PC-9 (cell line): ENCODE data around the gene HS6ST3. TPM values are rescaled to one million over a fixed set of nuclear protein-coding genes. Genes with fewer than 3 reads are reported as not detected.

Experiments used
- BruUV-seq: library from RNA; stranded (reverse); fragments of 400-500 nt; replicated peaks from 2 replicates; lab custom pipeline; 2021; lab: Mats Ljungman, UMichigan
- CTCF ChIA-PET: fragments of 300-600 bp; sonication (Branson Sonifier 250); formaldehyde crosslinking; loops from one replicate; lab custom pipeline; 2022; ENCODE audit warnings: antibody characterized with exemption; lab: Charles Lee
- POLR2A ChIA-PET: fragments of 300-600 bp; sonication (Branson Sonifier 250); formaldehyde crosslinking; loops from one replicate; lab custom pipeline; 2022; ENCODE audit warnings: antibody characterized with exemption; ENCODE audit not compliant: unreplicated experiment; lab: Charles Lee
- DNase-seq, 2 experiments: peaks; one replicate each; pipeline versions ENCODE4 v3.0.0 to v3.0.0-alpha.2; 2015 to 2022; ENCODE audit warnings: mixed read lengths in 1 of 2
- H2AFZ ChIP-seq: fragments of 200-600 bp; sonication (generic); 2 replicates; pipeline ENCODE4 v1.8.1; 2017; ENCODE audit warnings: antibody characterized with exemption
- H3F3A ChIP-seq: fragments of 200-600 bp; sonication (generic); 2 replicates; pipeline ENCODE4 v1.8.1; 2017; ENCODE audit warnings: antibody characterized with exemption, mild to moderate bottlenecking, low read depth; ENCODE audit not compliant: insufficient read depth
- H3K27ac ChIP-seq: fragments of 200-600 bp; sonication (generic); 2 replicates; pipeline ENCODE4 v1.6.1; 2016; ENCODE audit warnings: mixed run types
- H3K27me3 ChIP-seq: fragments of 200-600 bp; sonication (generic); 2 replicates; pipeline ENCODE4 v1.6.1; 2016; ENCODE audit warnings: low read depth, mixed run types; ENCODE audit not compliant: insufficient read depth
- H3K36me3 ChIP-seq: fragments of 200-600 bp; sonication (generic); 2 replicates; pipeline ENCODE4 v1.6.1; 2016; ENCODE audit warnings: low read depth, mixed run types
- H3K4me1 ChIP-seq: fragments of 200-600 bp; sonication (generic); replicated peaks from 2 replicates; pipeline ENCODE4 v1.6.1; 2016; ENCODE audit warnings: mixed run types; ENCODE audit not compliant: insufficient read depth
- H3K4me2 ChIP-seq: fragments of 200-600 bp; sonication (generic); 2 replicates; pipeline ENCODE4 v1.6.1; 2017; ENCODE audit warnings: mixed run types
- H3K4me3 ChIP-seq: fragments of 200-600 bp; sonication (generic); 2 replicates; pipeline ENCODE4 v1.6.1; 2016; ENCODE audit warnings: mixed run types
- H3K79me2 ChIP-seq: fragments of 200-600 bp; sonication (generic); 2 replicates; pipeline ENCODE4 v1.6.1; 2017; ENCODE audit warnings: low read depth, mixed run types
- H3K9me2 ChIP-seq: fragments of 200-600 bp; sonication (generic); 2 replicates; pipeline ENCODE4 v1.8.1; 2017; ENCODE audit warnings: mild to moderate bottlenecking; ENCODE audit not compliant: insufficient read depth
- H3K9me3 ChIP-seq: fragments of 200-600 bp; sonication (generic); 2 replicates; pipeline ENCODE4 v1.8.1; 2016; ENCODE audit warnings: low read depth; ENCODE audit not compliant: insufficient read depth
- H4K20me1 ChIP-seq: fragments of 200-600 bp; sonication (generic); 2 replicates; pipeline ENCODE4 v1.8.1; 2017; ENCODE audit not compliant: insufficient read depth
- EZH2 ChIP-seq: fragments of 200-600 bp; sonication (generic); IDR thresholded peaks from 2 replicates; pipeline ENCODE4 v1.8.0; 2017; ENCODE audit warnings: antibody characterized with exemption, low read depth
- intact Hi-C: fragments of 100-400 bp; cut with micrococcal nuclease; formaldehyde crosslinking; loops from one replicate; pipeline ENCODE4 v1.10.0; 2022; ENCODE audit not compliant: unreplicated experiment
- total RNA-seq: library from RNA; stranded (reverse); gene quantifications from 2 replicates; pipeline ENCODE4 v1.2.3, GENCODE V29; 2021
- TF ChIP-seq, protein P1 (sequence below): fragments of 200-600 bp; sonication (generic); conservative IDR thresholded peaks from 2 replicates; pipeline ENCODE4 v1.6.1; 2017; ENCODE audit warnings: mixed run types, antibody characterized with exemption, mild to moderate bottlenecking, moderate library complexity

Gene HS6ST3
- total RNA-seq, 1 experiment from 2014 or later: not detected

DNA sequence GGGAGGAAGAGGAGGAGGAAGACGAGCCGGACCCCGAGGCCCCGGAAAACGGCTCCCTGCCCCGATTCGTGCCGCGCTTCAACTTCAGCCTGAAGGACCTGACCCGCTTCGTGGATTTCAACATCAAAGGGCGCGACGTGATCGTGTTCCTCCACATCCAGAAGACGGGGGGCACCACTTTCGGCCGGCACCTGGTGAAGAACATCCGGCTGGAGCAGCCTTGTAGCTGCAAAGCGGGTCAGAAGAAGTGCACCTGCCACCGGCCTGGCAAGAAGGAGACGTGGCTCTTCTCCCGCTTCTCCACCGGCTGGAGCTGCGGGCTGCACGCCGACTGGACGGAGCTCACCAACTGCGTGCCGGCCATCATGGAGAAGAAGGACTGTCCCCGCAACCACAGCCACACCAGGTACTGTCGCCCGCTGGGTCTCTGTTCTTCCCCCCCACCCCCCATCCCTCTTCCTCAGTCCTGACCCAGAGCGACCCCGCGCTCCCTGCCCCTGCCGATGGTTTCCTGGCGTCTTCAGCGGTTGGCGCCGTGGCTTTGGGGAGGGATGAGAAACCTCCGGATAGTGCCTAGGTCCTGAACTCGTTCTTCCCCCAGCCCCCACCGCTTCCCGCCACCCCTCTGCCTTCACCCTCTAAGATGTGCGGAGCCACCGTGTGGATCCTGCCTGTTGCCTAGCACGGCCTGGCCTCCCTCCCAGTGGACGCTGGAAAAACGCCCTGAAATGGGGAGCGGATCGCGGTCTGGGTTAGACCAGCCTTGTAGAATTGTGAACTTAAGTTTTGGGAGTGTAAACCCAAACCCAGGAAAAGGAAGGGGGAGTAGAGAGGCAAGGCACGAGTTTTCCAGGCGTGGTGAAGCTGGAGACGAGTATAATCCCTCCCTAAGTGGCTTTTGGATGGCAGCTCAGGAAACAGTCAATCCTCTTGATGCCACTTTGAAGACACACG lies 1.5 kb downstream of the HS6ST3 start:
- POLR2A ChIA-PET: no interaction called here
- no peak overlapping the region for H3K4me3 ChIP-seq
- no peak overlapping the region for H2AFZ ChIP-seq
- no peaks in the 10 kb centered on the region for H3F3A ChIP-seq
- CTCF ChIA-PET: no interaction called here
- H3K4me2 ChIP-seq: no peak overlapping the region
- no peaks in the 10 kb centered on the region for H3K9me3 ChIP-seq
- no peak for DNase-seq
- BruUV-seq: no TSS peak
- H3K36me3 ChIP-seq: no peaks in the 10 kb centered on the region
- TF ChIP-seq EZH2: no peak
- TF ChIP-seq, protein P1, sequence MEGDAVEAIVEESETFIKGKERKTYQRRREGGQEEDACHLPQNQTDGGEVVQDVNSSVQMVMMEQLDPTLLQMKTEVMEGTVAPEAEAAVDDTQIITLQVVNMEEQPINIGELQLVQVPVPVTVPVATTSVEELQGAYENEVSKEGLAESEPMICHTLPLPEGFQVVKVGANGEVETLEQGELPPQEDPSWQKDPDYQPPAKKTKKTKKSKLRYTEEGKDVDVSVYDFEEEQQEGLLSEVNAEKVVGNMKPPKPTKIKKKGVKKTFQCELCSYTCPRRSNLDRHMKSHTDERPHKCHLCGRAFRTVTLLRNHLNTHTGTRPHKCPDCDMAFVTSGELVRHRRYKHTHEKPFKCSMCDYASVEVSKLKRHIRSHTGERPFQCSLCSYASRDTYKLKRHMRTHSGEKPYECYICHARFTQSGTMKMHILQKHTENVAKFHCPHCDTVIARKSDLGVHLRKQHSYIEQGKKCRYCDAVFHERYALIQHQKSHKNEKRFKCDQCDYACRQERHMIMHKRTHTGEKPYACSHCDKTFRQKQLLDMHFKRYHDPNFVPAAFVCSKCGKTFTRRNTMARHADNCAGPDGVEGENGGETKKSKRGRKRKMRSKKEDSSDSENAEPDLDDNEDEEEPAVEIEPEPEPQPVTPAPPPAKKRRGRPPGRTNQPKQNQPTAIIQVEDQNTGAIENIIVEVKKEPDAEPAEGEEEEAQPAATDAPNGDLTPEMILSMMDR: no peak
- peaks cover 35% of the 10 kb centered on the region for H3K27me3 ChIP-seq
- no peaks in the 10 kb centered on the region for H4K20me1 ChIP-seq
- no peak overlapping the region for H3K27ac ChIP-seq
- intact Hi-C loops: no loop called here
- H3K4me1 ChIP-seq: no peaks in the 10 kb centered on the region
- H3K9me2 ChIP-seq: no peaks in the 10 kb centered on the region
- H3K79me2 ChIP-seq: no peaks in the 10 kb centered on the region

DNA sequence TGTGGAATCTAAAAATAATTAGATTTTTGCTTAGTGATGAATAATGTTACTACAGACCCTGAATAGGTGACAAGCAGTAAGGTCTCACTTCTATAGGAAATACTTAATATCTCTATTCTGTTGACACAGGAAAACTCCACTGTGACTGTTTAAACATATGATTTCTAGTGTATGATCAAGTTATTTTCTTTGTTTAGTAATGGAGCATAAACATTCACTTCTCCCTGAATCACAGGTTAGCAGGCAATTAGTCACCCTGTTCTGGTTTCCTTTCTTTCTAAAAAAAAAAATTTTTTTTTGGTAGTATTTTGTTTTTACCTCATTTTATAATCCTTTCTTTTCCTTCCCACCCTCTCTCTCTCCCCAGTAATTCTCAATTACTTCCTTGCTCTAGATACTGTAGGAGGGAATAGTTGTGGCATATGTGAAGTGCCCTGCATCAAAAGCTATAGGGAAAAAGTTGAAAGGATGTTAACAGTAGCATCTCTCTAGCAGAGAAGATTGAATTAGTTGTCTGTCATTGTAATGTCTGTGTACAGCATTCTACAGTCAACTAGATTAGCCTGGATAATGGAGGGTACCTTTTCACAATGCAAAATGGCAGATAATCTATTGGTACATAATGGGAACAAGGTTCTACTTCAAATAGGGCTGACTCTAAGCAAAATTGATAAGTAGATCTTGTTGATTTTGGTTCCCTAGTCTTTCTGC lies 3.5 kb downstream of the HS6ST3 start:
- CTCF ChIA-PET: no interaction called here
- H3K4me2 ChIP-seq: no peak overlapping the region
- H4K20me1 ChIP-seq: no peaks in the 10 kb centered on the region
- no peaks in the 10 kb centered on the region for H3F3A ChIP-seq
- no peaks in the 10 kb centered on the region for H3K9me3 ChIP-seq
- H3K27ac ChIP-seq: no peak overlapping the region
- H3K36me3 ChIP-seq: no peaks in the 10 kb centered on the region
- H2AFZ ChIP-seq: no peak overlapping the region
- peaks cover 20% of the 10 kb centered on the region for H3K27me3 ChIP-seq
- no TSS peak for BruUV-seq
- H3K4me3 ChIP-seq: no peak overlapping the region
- intact Hi-C loops: no loop called here
- POLR2A ChIA-PET: no interaction called here
- TF ChIP-seq, protein P1: no peak
- no peak for TF ChIP-seq EZH2
- DNase-seq: no peak
- no peaks in the 10 kb centered on the region for H3K79me2 ChIP-seq
- H3K4me1 ChIP-seq: no peaks in the 10 kb centered on the region
- H3K9me2 ChIP-seq: no peaks in the 10 kb centered on the region

DNA sequence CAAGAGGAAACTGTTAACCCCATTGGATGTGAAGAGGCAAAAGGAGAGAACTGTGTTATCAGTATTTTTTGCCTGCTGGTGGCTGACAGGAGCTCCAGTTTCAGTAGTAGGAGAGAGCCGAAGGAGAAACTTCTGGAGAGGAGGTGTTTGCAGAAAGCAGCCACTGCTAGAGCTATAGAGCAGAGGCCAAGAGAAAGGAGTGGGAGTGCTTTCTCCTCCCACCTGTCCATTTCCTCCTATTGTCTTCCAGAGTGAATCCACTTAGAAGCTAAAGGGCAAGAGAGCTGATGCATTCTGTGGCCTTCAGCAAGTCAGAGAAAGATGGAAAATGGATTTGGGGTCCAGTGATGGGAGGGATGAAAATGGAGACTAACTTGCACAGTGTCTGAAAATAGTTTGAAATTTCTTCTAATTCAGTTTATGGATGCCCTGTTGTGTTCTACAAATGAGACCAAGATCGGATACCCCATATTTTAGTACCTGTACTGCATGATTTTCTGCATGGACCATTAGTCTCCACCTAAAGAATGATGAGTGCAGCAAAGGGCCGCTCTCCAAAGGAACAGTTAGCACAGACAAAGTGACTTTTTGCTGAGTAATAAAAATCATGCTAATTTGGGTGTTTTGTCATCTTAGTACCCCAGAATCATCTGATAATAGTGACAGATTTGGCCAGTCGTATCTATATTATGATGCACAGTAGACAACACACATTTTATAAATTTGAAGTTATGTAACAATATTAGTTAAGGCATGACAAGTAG lies 10.7 kb downstream of the HS6ST3 start:
- CTCF ChIA-PET: interaction anchor here (0.6 kb wide), 1 partner anchor 38 kb away, joined by 28 read pairs; no protein-coding TSS in a partner anchor

More for the DNA sequence above, 10.7 kb downstream of the HS6ST3 start:
- H3F3A ChIP-seq: no peaks in the 10 kb centered on the region; the same call in 1 of the 2 replicates
- H3K36me3 ChIP-seq: no peaks in the 10 kb centered on the region
- H3K27ac ChIP-seq: no peak overlapping the region
- TF ChIP-seq, protein P1: no peak
- TF ChIP-seq EZH2: no peak
- no peak overlapping the region for H3K4me2 ChIP-seq
- no peaks in the 10 kb centered on the region for H4K20me1 ChIP-seq
- peaks cover 12% of the 10 kb centered on the region; the same call in 1 of the 2 replicates for H3K4me1 ChIP-seq
- no peaks in the 10 kb centered on the region for H3K79me2 ChIP-seq
- intact Hi-C loops: no loop called here
- no peaks in the 10 kb centered on the region for H3K27me3 ChIP-seq
- POLR2A ChIA-PET: no interaction called here
- no peak overlapping the region for H3K4me3 ChIP-seq
- no peaks in the 10 kb centered on the region for H3K9me3 ChIP-seq
- BruUV-seq: no TSS peak
- no peak for DNase-seq
- H2AFZ ChIP-seq: no peak overlapping the region
- H3K9me2 ChIP-seq: no peaks in the 10 kb centered on the region
